MM.1S (cell line): ENCODE data around the gene COX10.

ENCODE experiments used
- DNase-seq: peaks from one replicate; pipeline ENCODE4 v3.0.0-alpha.2; 2015
- H2AFZ ChIP-seq: fragments of 300-600 bp; sonication (generic); 2 replicates; pipeline ENCODE4 v1.6.0; 2016; ENCODE audit warnings: antibody characterized with exemption, low read length
- H3F3A ChIP-seq: fragments of 300-600 bp; sonication (generic); 2 replicates; pipeline ENCODE4 v1.6.1; 2016; ENCODE audit warnings: mild to moderate bottlenecking, antibody characterized with exemption, low read length, moderate library complexity, mixed read lengths; ENCODE audit not compliant: insufficient read depth
- H3K27ac ChIP-seq: fragments of 300-600 bp; sonication (generic); 2 replicates; pipeline ENCODE4 v1.5.1; 2016; ENCODE audit warnings: mild to moderate bottlenecking, low read length
- H3K27me3 ChIP-seq: fragments of 300-600 bp; sonication (generic); replicated peaks from 2 replicates; pipeline ENCODE4 v1.6.0; 2016; ENCODE audit warnings: low read length; ENCODE audit not compliant: insufficient read depth
- H3K36me3 ChIP-seq: fragments of 300-600 bp; sonication (generic); replicated peaks from 2 replicates; pipeline ENCODE4 v1.6.1; 2016; ENCODE audit warnings: mild to moderate bottlenecking, low read length, mixed read lengths; ENCODE audit not compliant: insufficient read depth
- H3K4me1 ChIP-seq: fragments of 300-600 bp; sonication (generic); 2 replicates; pipeline ENCODE4 v1.6.1; 2016; ENCODE audit warnings: low read length, mixed read lengths
- H3K4me2 ChIP-seq: fragments of 300-600 bp; sonication (generic); 2 replicates; pipeline ENCODE4 v1.6.0; 2016; ENCODE audit warnings: low read depth, low read length
- H3K4me3 ChIP-seq: fragments of 300-600 bp; sonication (generic); 2 replicates; pipeline ENCODE4 v1.5.1; 2016; ENCODE audit warnings: low read length, mixed read lengths
- H3K79me2 ChIP-seq: fragments of 300-600 bp; sonication (generic); 2 replicates; pipeline ENCODE4 v1.6.1; 2016; ENCODE audit warnings: mixed run types, low read length, mixed read lengths
- H3K9ac ChIP-seq: fragments of 300-600 bp; sonication (generic); 2 replicates; pipeline ENCODE4 v1.6.1; 2016; ENCODE audit warnings: low read length, mixed read lengths
- H3K9me2 ChIP-seq: fragments of 300-600 bp; sonication (generic); replicated peaks from 2 replicates; pipeline ENCODE4 v1.6.1; 2016; ENCODE audit warnings: mild to moderate bottlenecking, low read length, mixed read lengths; ENCODE audit not compliant: insufficient read depth
- H3K9me3 ChIP-seq: fragments of 300-600 bp; sonication (generic); replicated peaks from 2 replicates; pipeline ENCODE4 v1.6.1; 2016; ENCODE audit warnings: mild to moderate bottlenecking, low read length, mixed read lengths; ENCODE audit not compliant: insufficient read depth
- H4K20me1 ChIP-seq: fragments of 300-600 bp; sonication (generic); 2 replicates; pipeline ENCODE4 v1.6.1; 2016; ENCODE audit warnings: mild to moderate bottlenecking, low read length, moderate library complexity, mixed read lengths; ENCODE audit not compliant: insufficient read depth
- CTCF ChIP-seq: fragments of 300-600 bp; sonication (generic); IDR thresholded peaks from 2 replicates; pipeline ENCODE4 v1.5.1; 2016; ENCODE audit warnings: antibody characterized with exemption, low read length, mixed read lengths
- EZH2 ChIP-seq: fragments of 300-600 bp; sonication (generic); optimal IDR thresholded peaks from 2 replicates; pipeline ENCODE3; 2017; ENCODE audit warnings: low read depth, mild to moderate bottlenecking, antibody characterized with exemption, low read length, mixed read lengths
- EZH2phosphoT487 ChIP-seq: fragments of 300-600 bp; sonication (generic); IDR thresholded peaks from 2 replicates; pipeline ENCODE4 v1.6.1; 2018; ENCODE audit warnings: antibody characterized with exemption, low read length

Gene COX10

GRCh38 chr17:14052886-14053615 lies 16.3 kb upstream of the COX10 start:
- Histone ChIP-seq H3K4me3 (no peak overlapping the region), H3K79me2 (0 out of 2 replicates have a peak, but pooled peaks cover 5% of the 10 kb centered on the region)
- DNase-seq = no peak

GRCh38 chr17:14057591-14057990 lies 11.7 kb upstream of the COX10 start:
- Histone ChIP-seq H3K9ac (no peak overlapping the region), H3K27ac (no peak overlapping the region), H2AFZ (no peak overlapping the region), H3K9me2 (no peaks in the 10 kb centered on the region), H3F3A (no peaks in the 10 kb centered on the region), H3K9me3 (no peaks in the 10 kb centered on the region), H3K4me3 (no peak overlapping the region), H3K36me3 (no peaks in the 10 kb centered on the region), H4K20me1 (no peaks in the 10 kb centered on the region), H3K27me3 (no peaks in the 10 kb centered on the region), H3K4me2 (no peak overlapping the region), H3K4me1 (no peaks in the 10 kb centered on the region), H3K79me2 (no peaks in the 10 kb centered on the region)
- DNase-seq = no peak
- TF ChIP-seq CTCF (no peak), EZH2phosphoT487 (no peak), EZH2 (no peak)

More at GRCh38 chr17:14052886-14053615, 16.3 kb upstream of the COX10 start:
- Histone ChIP-seq H3K27me3 (no peaks in the 10 kb centered on the region), H3K9me2 (no peaks in the 10 kb centered on the region), H2AFZ (no peak overlapping the region), H3K36me3 (no peaks in the 10 kb centered on the region), H3F3A (no peaks in the 10 kb centered on the region), H3K4me2 (no peak overlapping the region), H3K4me1 (no peaks in the 10 kb centered on the region), H3K9me3 (no peaks in the 10 kb centered on the region), H4K20me1 (no peaks in the 10 kb centered on the region), H3K9ac (no peak overlapping the region), H3K27ac (no peak overlapping the region)
- TF ChIP-seq EZH2 = no peak
- no peak for TF ChIP-seq EZH2phosphoT487
- TF ChIP-seq CTCF = no peak

GRCh38 chr17:14058051-14058450 lies 11.3 kb upstream of the COX10 start:
- Histone ChIP-seq H3K4me1 (no peaks in the 10 kb centered on the region), H4K20me1 (no peaks in the 10 kb centered on the region), H3K79me2 (no peaks in the 10 kb centered on the region), H2AFZ (no peak overlapping the region), H3K9me2 (no peaks in the 10 kb centered on the region), H3K9me3 (no peaks in the 10 kb centered on the region), H3K27me3 (no peaks in the 10 kb centered on the region), H3K36me3 (no peaks in the 10 kb centered on the region), H3K4me3 (no peak overlapping the region), H3F3A (no peaks in the 10 kb centered on the region), H3K9ac (no peak overlapping the region), H3K4me2 (no peak overlapping the region), H3K27ac (no peak overlapping the region)
- no peak for DNase-seq
- TF ChIP-seq EZH2phosphoT487 = no peak
- no peak for TF ChIP-seq EZH2
- TF ChIP-seq CTCF = no peak
